Keratinocyte (primary cell): Measurements from ENCODE around the gene BSPRY. TPM values are rescaled to one million over a fixed set of nuclear protein-coding genes. Genes with fewer than 3 reads are reported as not detected.
"Not testable (repeated sequence)": the region's sequence is repeated elsewhere in the genome, so short reads cannot be mapped to it uniquely, and the experiment has no call there.

Experiments
- DNase-seq: peaks from one replicate; pipeline ENCODE4 v3.0.0-alpha.2; 2011; ENCODE audit warnings: low read depth, missing footprints, low spot score
- FAIRE-seq: peaks from 2 replicates; lab custom pipeline; 2011; peaks lifted over from hg19 to GRCh38; lab: Jason Lieb, UNC
- H2AFZ ChIP-seq: 2 replicates; pipeline ENCODE4 v1.6.0; 2012; ENCODE audit warnings: low read length, control low read depth, inconsistent platforms; ENCODE audit not compliant: control insufficient read depth
- H3K27ac ChIP-seq: 2 replicates; pipeline ENCODE4 v1.5.1; 2011; ENCODE audit warnings: low read length; ENCODE audit not compliant: control insufficient read depth, insufficient read depth
- H3K27me3 ChIP-seq: 3 replicates; pipeline ENCODE4 v1.6.0; 2011; ENCODE audit warnings: low read length; ENCODE audit not compliant: control insufficient read depth, insufficient read depth; ENCODE audit errors: extremely low read depth
- H3K36me3 ChIP-seq, 2 experiments: 2 replicates in 1 of 2; 3 replicates in 1 of 2; pipeline ENCODE4 v1.5.1; 2011; ENCODE audit warnings: low read length in 2 of 2, mild to moderate bottlenecking in 1 of 2; ENCODE audit not compliant: control insufficient read depth in 2 of 2, insufficient read depth in 2 of 2; ENCODE audit errors: extremely low read depth in 1 of 2
- H3K4me1 ChIP-seq: 3 replicates; pipeline ENCODE4 v1.5.1; 2011; ENCODE audit warnings: low read length; ENCODE audit not compliant: control insufficient read depth, insufficient read depth; ENCODE audit errors: extremely low read depth
- H3K4me2 ChIP-seq: 3 replicates; pipeline ENCODE4 v1.6.0; 2011; ENCODE audit warnings: low read depth, low read length; ENCODE audit not compliant: control insufficient read depth, insufficient read depth; ENCODE audit errors: extremely low read depth
- H3K4me3 ChIP-seq, 3 experiments: fragments of 200-600 bp in 1 of 3; sonication (generic) in 1 of 3; 2 replicates in 2 of 3; 3 replicates in 1 of 3; pipeline ENCODE4 v1.5.1; 2011 to 2016; ENCODE audit warnings: low read length in 3 of 3, mild to moderate bottlenecking in 3 of 3, control low read depth in 2 of 3, inconsistent platforms in 1 of 3, low read depth in 1 of 3, mixed read lengths in 1 of 3, mixed run types in 1 of 3, moderate library complexity in 1 of 3; ENCODE audit not compliant: control insufficient read depth in 2 of 3, insufficient read depth in 2 of 3; ENCODE audit errors: extremely low read depth in 1 of 3
- H3K79me2 ChIP-seq: 2 replicates; pipeline ENCODE4 v1.6.0; 2012; ENCODE audit warnings: low read length; ENCODE audit not compliant: control insufficient read depth, insufficient read depth
- H3K9ac ChIP-seq: 3 replicates; pipeline ENCODE4 v1.6.0; 2011; ENCODE audit warnings: low read length; ENCODE audit not compliant: control insufficient read depth, insufficient read depth; ENCODE audit errors: extremely low read depth
- H3K9me1 ChIP-seq: 3 replicates; pipeline ENCODE4 v1.6.0; 2011; ENCODE audit warnings: low read length; ENCODE audit not compliant: control insufficient read depth, insufficient read depth; ENCODE audit errors: extremely low read depth
- H3K9me3 ChIP-seq: 2 replicates; pipeline ENCODE4 v1.5.1; 2012; ENCODE audit warnings: low read depth, low read length; ENCODE audit not compliant: control insufficient read depth
- H4K20me1 ChIP-seq: 3 replicates; pipeline ENCODE4 v1.6.0; 2011; ENCODE audit warnings: low read length; ENCODE audit not compliant: control insufficient read depth, insufficient read depth; ENCODE audit errors: extremely low read depth
- EZH2 ChIP-seq: IDR thresholded peaks from one replicate; pipeline ENCODE4 v1.6.1; 2012; ENCODE audit warnings: inconsistent platforms, mild to moderate bottlenecking, low read length, moderate library complexity
- dilution Hi-C: fragments of 300-500 bp; cut with MboI; formaldehyde crosslinking; loops from one replicate; pipeline ENCODE4 v1.7.0; 2020; ENCODE audit warnings: low sequenced_read_pairs; ENCODE audit not compliant: extremely low pct_ligation_motif_present
- polyA plus RNA-seq, 5 experiments: library from polyadenylated mRNA; depleted of rRNA in 3 of 5; stranded (reverse) in 3 of 5; stranded (forward) in 1 of 5; unstranded in 1 of 5; fragments of >200 nt; gene quantifications; 1 replicate in 1 of 5; 2 replicates in 3 of 5; 3 replicates in 1 of 5; pipeline versions ENCODE4 v1.2.1 to v1.2.3, GENCODE V29; 2011 to 2012; ENCODE audit warnings: missing spikeins in 2 of 5, low read depth in 1 of 5, low replicate concordance in 1 of 5
- TF ChIP-seq, protein P1 (sequence below), 3 experiments: IDR thresholded peaks in 1 of 3; conservative IDR thresholded peaks in 1 of 3; optimal IDR thresholded peaks in 1 of 3; 2 replicates in 2 of 3; 3 replicates in 1 of 3; pipeline versions ENCODE3 to v1.5.1; 2011; ENCODE audit warnings: low read length in 3 of 3, mild to moderate bottlenecking in 3 of 3, moderate library complexity in 2 of 3, control low read depth in 1 of 3, inconsistent platforms in 1 of 3; ENCODE audit not compliant: insufficient read depth in 2 of 3; ENCODE audit errors: extremely low read depth in 1 of 3

Gene BSPRY
- polyA plus RNA-seq, 1 donor (not counting 4 experiments of a cell fraction or from before 2014, with no cell fraction given) = 0.41 TPM

GRCh38 chr9:113403646-113404045, 54.3 kb downstream of the BSPRY start:
- H3K27ac ChIP-seq = no peak overlapping the region
- no peak for FAIRE-seq
- H3K4me1 ChIP-seq = peaks cover 15% of the 10 kb centered on the region
- no peak overlapping the region for H3K4me3 ChIP-seq
- no peak overlapping the region for H3K4me2 ChIP-seq
- H3K79me2 ChIP-seq = peaks cover 7% of the 10 kb centered on the region
- no peak overlapping the region for H2AFZ ChIP-seq
- DNase-seq = no peak
- no peak overlapping the region for H3K9ac ChIP-seq
- H3K9me3 ChIP-seq = no peaks in the 10 kb centered on the region
- TF ChIP-seq EZH2 = no peak
- no peaks in the 10 kb centered on the region for H4K20me1 ChIP-seq
- peaks cover 3 to 10% of the 10 kb centered on the region in 2 experiments for H3K36me3 ChIP-seq
- H3K9me1 ChIP-seq = no peaks in the 10 kb centered on the region
- H3K27me3 ChIP-seq = no peaks in the 10 kb centered on the region
- dilution Hi-C loops = loop anchor here (10.0 kb wide), 1 partner anchor 59 kb away; the partner anchor contains the start of genes BSPRY and WDR31

GRCh38 chr9:113406353-113406752, 57.0 kb downstream of the BSPRY start:
- Histone ChIP-seq H3K79me2 (peaks cover 21% of the 10 kb centered on the region), H3K36me3 (peaks cover 4 to 18% of the 10 kb centered on the region in 2 experiments)
- not testable (repeated sequence) for H3K9ac ChIP-seq, FAIRE-seq, H2AFZ ChIP-seq, H3K9me1 ChIP-seq, DNase-seq, H4K20me1 ChIP-seq, H3K9me3 ChIP-seq, H3K4me1 ChIP-seq, H3K4me2 ChIP-seq, H3K27ac ChIP-seq, H3K27me3 ChIP-seq, H3K4me3 ChIP-seq
- dilution Hi-C loops = loop anchor here (10.0 kb wide), 1 partner anchor 62 kb away; the partner anchor contains the start of genes BSPRY and WDR31

GRCh38 chr9:113406873-113407511, 57.7 kb downstream of the BSPRY start:
- dilution Hi-C loops = loop anchor here (10.0 kb wide), 1 partner anchor 62 kb away; the partner anchor contains the start of genes BSPRY and WDR31
- peak; percentile 35 for DNase-seq
- H3K27me3 ChIP-seq, H3K9me3 ChIP-seq, H3K9me1 ChIP-seq, H3K4me2 ChIP-seq, H3K9ac ChIP-seq, H3K4me1 ChIP-seq, H3K27ac ChIP-seq, H3K4me3 ChIP-seq, H4K20me1 ChIP-seq, FAIRE-seq, H2AFZ ChIP-seq: not testable (repeated sequence)
- TF ChIP-seq, protein P1, sequence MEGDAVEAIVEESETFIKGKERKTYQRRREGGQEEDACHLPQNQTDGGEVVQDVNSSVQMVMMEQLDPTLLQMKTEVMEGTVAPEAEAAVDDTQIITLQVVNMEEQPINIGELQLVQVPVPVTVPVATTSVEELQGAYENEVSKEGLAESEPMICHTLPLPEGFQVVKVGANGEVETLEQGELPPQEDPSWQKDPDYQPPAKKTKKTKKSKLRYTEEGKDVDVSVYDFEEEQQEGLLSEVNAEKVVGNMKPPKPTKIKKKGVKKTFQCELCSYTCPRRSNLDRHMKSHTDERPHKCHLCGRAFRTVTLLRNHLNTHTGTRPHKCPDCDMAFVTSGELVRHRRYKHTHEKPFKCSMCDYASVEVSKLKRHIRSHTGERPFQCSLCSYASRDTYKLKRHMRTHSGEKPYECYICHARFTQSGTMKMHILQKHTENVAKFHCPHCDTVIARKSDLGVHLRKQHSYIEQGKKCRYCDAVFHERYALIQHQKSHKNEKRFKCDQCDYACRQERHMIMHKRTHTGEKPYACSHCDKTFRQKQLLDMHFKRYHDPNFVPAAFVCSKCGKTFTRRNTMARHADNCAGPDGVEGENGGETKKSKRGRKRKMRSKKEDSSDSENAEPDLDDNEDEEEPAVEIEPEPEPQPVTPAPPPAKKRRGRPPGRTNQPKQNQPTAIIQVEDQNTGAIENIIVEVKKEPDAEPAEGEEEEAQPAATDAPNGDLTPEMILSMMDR (optimal IDR thresholded peaks at IDR 0.05 in 1 of 3, IDR thresholded peaks at IDR 0.05 in 1 of 3, conservative IDR thresholded peaks at IDR 0.05 in 1 of 3; ENCODE audit: extremely low read depth in 1 of 3, insufficient read depth in 2 of 3, low read length in 3 of 3) = peak; percentile 82 to 84 (median 83)
- Histone ChIP-seq H3K79me2 (peaks cover 21% of the 10 kb centered on the region), H3K36me3 (peaks cover 4 to 18% of the 10 kb centered on the region in 2 experiments)
